B cell (primary cell): ENCODE data around the gene THAP11. TPM values are rescaled to one million over a fixed set of nuclear protein-coding genes. Genes with fewer than 3 reads are reported as not detected.

Source experiments
- ATAC-seq: fragments of 200-7000 bp; cut with Tn5 transposase; one replicate; pipeline ENCODE4 v1.10.0; 2021; ENCODE audit warnings: low read depth, mild to moderate bottlenecking, moderate number of reproducible peaks, moderate library complexity
- CTCF ChIA-PET: fragments of 350-600 bp; sonication (Branson Sonifier 250); formaldehyde crosslinking; loops from one replicate; lab custom pipeline; 2021; ENCODE audit warnings: antibody characterized with exemption, inconsistent platforms; lab: Charles Lee
- POLR2A ChIA-PET: fragments of 350-600 bp; sonication (Branson Sonifier 250); formaldehyde crosslinking; loops from one replicate; lab custom pipeline; 2021; ENCODE audit warnings: antibody characterized with exemption; lab: Charles Lee
- DNase-seq: peaks from one replicate; pipeline ENCODE4 v3.0.0; 2013
- H2AFZ ChIP-seq: 2 replicates; pipeline ENCODE4 v1.6.1; 2012; ENCODE audit warnings: mild to moderate bottlenecking, low read depth, low read length; ENCODE audit not compliant: insufficient read depth, poor library complexity, severe bottlenecking
- H3K27ac ChIP-seq, 2 donors: 1 replicate in 1 of 2; 2 replicates in 1 of 2; pipeline ENCODE4 v1.5.1; 2012 to 2013; ENCODE audit warnings: low read length in 2 of 2, mild to moderate bottlenecking in 2 of 2, moderate library complexity in 1 of 2
- H3K27me3 ChIP-seq, 4 experiments: fragments of 200-600 bp in 1 of 4; sonication (generic) in 1 of 4; replicated peaks in 1 of 4; 1 replicate in 2 of 4; 2 replicates in 2 of 4; pipeline versions ENCODE4 v1.6.1 to v1.7.0; 2013 to 2016; ENCODE audit warnings: low read length in 3 of 4, mild to moderate bottlenecking in 2 of 4, mixed read lengths in 1 of 4, moderate library complexity in 1 of 4; ENCODE audit not compliant: insufficient read depth in 4 of 4, control insufficient read depth in 3 of 4; ENCODE audit errors: control extremely low read depth in 1 of 4
- H3K36me3 ChIP-seq, 2 experiments: replicated peaks in 1 of 2; 1 replicate in 1 of 2; 2 replicates in 1 of 2; pipeline versions ENCODE4 v1.6.1 to v1.7.1; 2013; ENCODE audit warnings: low read length in 1 of 2; ENCODE audit not compliant: insufficient read depth in 2 of 2, control insufficient read depth in 1 of 2; ENCODE audit errors: control extremely low read depth in 1 of 2, extremely low read depth in 1 of 2
- H3K4me1 ChIP-seq, 2 donors: fragments of 200-600 bp in 1 of 2; sonication (generic) in 1 of 2; 1 replicate in 1 of 2; 2 replicates in 1 of 2; pipeline versions ENCODE4 v1.5.1 to v1.6.1; 2013 to 2017; ENCODE audit warnings: low read length in 2 of 2; ENCODE audit not compliant: control insufficient read depth in 2 of 2, insufficient read depth in 2 of 2
- H3K4me2 ChIP-seq: replicated peaks from 2 replicates; pipeline ENCODE3; 2012; ENCODE audit warnings: mild to moderate bottlenecking, low read depth, low read length; ENCODE audit not compliant: poor library complexity, severe bottlenecking
- H3K4me3 ChIP-seq, 5 experiments: fragments of 200-600 bp in 1 of 5; sonication (generic) in 1 of 5; 1 replicate in 3 of 5; 2 replicates in 2 of 5; pipeline versions ENCODE4 v1.5.1 to v1.7.0; 2011 to 2016; ENCODE audit warnings: low read length in 4 of 5, mild to moderate bottlenecking in 4 of 5, low read depth in 2 of 5, control low read depth in 1 of 5, moderate library complexity in 1 of 5; ENCODE audit not compliant: insufficient read depth in 1 of 5; ENCODE audit errors: control extremely low read depth in 1 of 5, extremely low read depth in 1 of 5
- H3K79me2 ChIP-seq: fragments of 200-600 bp; sonication (generic); one replicate; pipeline ENCODE4 v1.6.0; 2016; ENCODE audit warnings: low read length; ENCODE audit not compliant: control insufficient read depth, insufficient read depth
- H3K9ac ChIP-seq: fragments of 200-600 bp; sonication (generic); 2 replicates; pipeline ENCODE4 v1.6.1; 2017; ENCODE audit warnings: mild to moderate bottlenecking, low read length, moderate library complexity
- H3K9me3 ChIP-seq, 3 donors: one replicate each; pipeline versions ENCODE4 v1.6.1 to v1.7.1; 2013; ENCODE audit warnings: low read length in 2 of 3; ENCODE audit not compliant: control insufficient read depth in 2 of 3, insufficient read depth in 1 of 3; ENCODE audit errors: control extremely low read depth in 1 of 3
- H4K20me1 ChIP-seq: 2 replicates; pipeline ENCODE4 v1.6.0; 2012; ENCODE audit warnings: mild to moderate bottlenecking, low read length; ENCODE audit not compliant: insufficient read depth, control insufficient read depth, poor library complexity, severe bottlenecking
- H3K27ac Mint-ChIP-seq: one replicate; pipeline ENCODE4 v1.8.0; 2021; ENCODE audit warnings: mixed read lengths
- H3K27me3 Mint-ChIP-seq: one replicate; pipeline ENCODE4 v1.8.0; 2021; ENCODE audit warnings: mixed read lengths
- H3K4me1 Mint-ChIP-seq: one replicate; pipeline ENCODE4 v1.8.0; 2021; ENCODE audit warnings: mixed read lengths
- H3K4me3 Mint-ChIP-seq: one replicate; pipeline ENCODE4 v1.8.0; 2021; ENCODE audit warnings: mixed read lengths
- H3K9me3 Mint-ChIP-seq: one replicate; pipeline ENCODE4 v1.8.0; 2022; ENCODE audit warnings: mixed read lengths; ENCODE audit not compliant: insufficient read depth
- EZH2 ChIP-seq: IDR thresholded peaks from 2 replicates; pipeline ENCODE4 v1.6.1; 2012; ENCODE audit warnings: borderline replicate concordance, low read depth, mild to moderate bottlenecking, moderate library complexity, low read length; ENCODE audit not compliant: insufficient read depth, poor library complexity, severe bottlenecking
- WGBS: methylation state at CpG from one replicate; pipeline ENCODE4 v1.1.5; 2013; ENCODE audit warnings: missing lambda C conversion rate; ENCODE audit not compliant: insufficient coverage; 5-methylcytosine and 5-hydroxymethylcytosine counted together
- intact Hi-C: fragments of 100-400 bp; cut with micrococcal nuclease; formaldehyde crosslinking; loops from one replicate; pipeline ENCODE4 v1.10.0; 2022
- polyA plus RNA-seq: library from polyadenylated mRNA; depleted of rRNA; stranded (reverse); fragments of >200 nt; gene quantifications from 2 replicates; pipeline ENCODE4 v1.2.3, GENCODE V29; 2012
- total RNA-seq, 2 donors: library from RNA; stranded (reverse); fragments of 120-200 nt in 1 of 2; gene quantifications; 1 replicate in 1 of 2; 2 replicates in 1 of 2; pipeline versions ENCODE4 v1.2.3 to v1.2.4, GENCODE V29; 2013 to 2022
- TF ChIP-seq, protein P1 (sequence below): fragments of 200-600 bp; IDR thresholded peaks from one replicate; pipeline ENCODE4 v1.8.0; 2022; ENCODE audit warnings: antibody characterized with exemption, mild to moderate bottlenecking

THAP11 gene
- total and polyA plus RNA-seq, 2 donors (not counting 1 experiment from before 2014, with no cell fraction given), result 24.4 to 42.7 TPM

DNA sequence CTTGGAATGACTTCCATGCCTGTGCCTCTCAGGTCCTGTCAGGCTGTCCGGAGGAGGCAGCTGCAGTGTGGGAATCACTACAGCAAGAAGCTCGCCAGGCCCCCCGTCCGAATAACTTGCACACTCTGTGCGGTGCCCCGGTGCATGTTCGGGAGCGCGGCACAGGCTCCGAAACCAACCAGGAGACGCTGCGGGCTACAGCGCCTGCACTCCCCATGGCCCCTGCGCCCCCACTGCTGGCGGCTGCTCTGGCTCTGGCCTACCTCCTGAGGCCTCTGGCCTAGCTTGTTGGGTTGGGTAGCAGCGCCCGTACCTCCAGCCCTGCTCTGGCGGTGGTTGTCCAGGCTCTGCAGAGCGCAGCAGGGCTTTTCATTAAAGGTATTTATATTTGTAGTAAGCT lies 43.9 kb downstream of the THAP11 start:
- peaks cover 6% of the 10 kb centered on the region for H3K79me2 ChIP-seq

DNA sequence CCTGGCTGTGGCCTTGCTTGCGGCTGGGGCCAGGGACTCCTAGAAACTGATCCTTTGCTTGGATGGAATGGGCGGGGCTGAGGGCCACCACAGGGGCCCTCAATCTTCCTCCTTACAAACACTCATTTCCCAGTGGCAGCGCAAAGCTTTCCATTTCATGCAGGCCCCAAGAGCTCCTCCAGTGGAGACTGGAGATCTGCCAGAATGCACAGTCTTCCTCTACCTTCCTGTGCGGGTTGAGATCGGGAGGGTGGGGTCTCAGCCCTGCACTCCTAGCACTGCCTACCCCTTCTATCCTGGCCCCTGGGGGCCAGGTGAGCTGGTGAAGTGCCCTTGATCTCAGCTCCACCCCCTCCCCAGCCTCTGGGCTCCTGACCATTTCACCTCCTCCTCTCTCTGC lies 44.3 kb downstream of the THAP11 start:
- ChIA-PET POLR2A (no interaction called here), CTCF (interaction anchor here (1.0 to 9.3 kb wide), 8 partner anchors 127 to 366 kb away, joined by 3 to 151 read pairs (median 4); no protein-coding TSS in a partner anchor)
- no peak overlapping the region for H3K9ac ChIP-seq
- peaks cover 6% of the 10 kb centered on the region for H3K79me2 ChIP-seq
- Mint-ChIP-seq H3K4me1 (no peaks in the 10 kb centered on the region), H3K4me3 (no peak overlapping the region), H3K27ac (no peak overlapping the region), H3K9me3 (no peaks in the 10 kb centered on the region), H3K27me3 (no peaks in the 10 kb centered on the region)
- intact Hi-C loops, result no loop called here
- 100% methylated on average over 3 of the region's 5 CpGs for WGBS
- H3K27me3 ChIP-seq, result no peaks in the 10 kb centered on the region
- H3K4me3 ChIP-seq, result no peak overlapping the region
- H4K20me1 ChIP-seq, result no peaks in the 10 kb centered on the region
- ATAC-seq, result no peak
- no peak for DNase-seq
- no peak overlapping the region for H3K27ac ChIP-seq
- H3K4me2 ChIP-seq, result no peak overlapping the region
- no peak overlapping the region for H2AFZ ChIP-seq
- H3K4me1 ChIP-seq, result no peaks in the 10 kb centered on the region
- TF ChIP-seq EZH2, result no peak
- TF ChIP-seq, protein P1, sequence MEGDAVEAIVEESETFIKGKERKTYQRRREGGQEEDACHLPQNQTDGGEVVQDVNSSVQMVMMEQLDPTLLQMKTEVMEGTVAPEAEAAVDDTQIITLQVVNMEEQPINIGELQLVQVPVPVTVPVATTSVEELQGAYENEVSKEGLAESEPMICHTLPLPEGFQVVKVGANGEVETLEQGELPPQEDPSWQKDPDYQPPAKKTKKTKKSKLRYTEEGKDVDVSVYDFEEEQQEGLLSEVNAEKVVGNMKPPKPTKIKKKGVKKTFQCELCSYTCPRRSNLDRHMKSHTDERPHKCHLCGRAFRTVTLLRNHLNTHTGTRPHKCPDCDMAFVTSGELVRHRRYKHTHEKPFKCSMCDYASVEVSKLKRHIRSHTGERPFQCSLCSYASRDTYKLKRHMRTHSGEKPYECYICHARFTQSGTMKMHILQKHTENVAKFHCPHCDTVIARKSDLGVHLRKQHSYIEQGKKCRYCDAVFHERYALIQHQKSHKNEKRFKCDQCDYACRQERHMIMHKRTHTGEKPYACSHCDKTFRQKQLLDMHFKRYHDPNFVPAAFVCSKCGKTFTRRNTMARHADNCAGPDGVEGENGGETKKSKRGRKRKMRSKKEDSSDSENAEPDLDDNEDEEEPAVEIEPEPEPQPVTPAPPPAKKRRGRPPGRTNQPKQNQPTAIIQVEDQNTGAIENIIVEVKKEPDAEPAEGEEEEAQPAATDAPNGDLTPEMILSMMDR, result no peak
- H3K36me3 ChIP-seq, result peaks cover 0 to 44% of the 10 kb centered on the region in 2 experiments
- H3K9me3 ChIP-seq, result no peaks in the 10 kb centered on the region

More for the DNA sequence above, 43.9 kb downstream of the THAP11 start:
- Histone ChIP-seq H3K9ac (no peak overlapping the region), H3K4me2 (no peak overlapping the region), H3K4me3 (no peak overlapping the region), H4K20me1 (no peaks in the 10 kb centered on the region), H3K4me1 (no peaks in the 10 kb centered on the region), H3K36me3 (peaks cover 0 to 47% of the 10 kb centered on the region in 2 experiments), H3K9me3 (no peaks in the 10 kb centered on the region), H2AFZ (no peak overlapping the region), H3K27me3 (no peaks in the 10 kb centered on the region), H3K27ac (no peak overlapping the region)
- WGBS, result over 99% methylated on average over 16 of the region's 19 CpGs
- ChIA-PET CTCF (interaction anchor here (0.5 to 9.3 kb wide), 10 partner anchors 13 to 365 kb away, joined by 3 to 151 read pairs (median 4); no protein-coding TSS in a partner anchor), POLR2A (interaction anchor here (1.7 kb wide), 1 partner anchor 155 kb away, joined by 12 read pairs; no protein-coding TSS in a partner anchor)
- TF ChIP-seq, protein P1, result no peak
- DNase-seq (no peak), ATAC-seq (no peak)
- H3K27me3 Mint-ChIP-seq, result no peaks in the 10 kb centered on the region
- H3K9me3 Mint-ChIP-seq, result no peaks in the 10 kb centered on the region
- H3K4me1 Mint-ChIP-seq, result no peaks in the 10 kb centered on the region
- no peak overlapping the region for H3K4me3 Mint-ChIP-seq
- intact Hi-C loops, result no loop called here
- H3K27ac Mint-ChIP-seq, result no peak overlapping the region
